Testis (tissue), 2 donors: ENCODE results near the gene PIGN.

Experiments
- POLR2A ChIP-seq: fragments of 450-650 bp; IDR thresholded peaks from one replicate; pipeline ENCODE4 v1.6.1; 2017; ENCODE audit warnings: antibody characterized with exemption, mild to moderate bottlenecking, moderate library complexity
- TF ChIP-seq, protein P1 (sequence below), 3 experiments: fragments of 450-650 bp in 2 of 3; fragments of 200-600 bp in 1 of 3; sonication (generic) in 1 of 3; IDR thresholded peaks; one replicate each; pipeline ENCODE4 v1.5.1; 2016 to 2019; ENCODE audit warnings: antibody characterized with exemption in 3 of 3, mild to moderate bottlenecking in 2 of 3, moderate library complexity in 1 of 3

DNA sequence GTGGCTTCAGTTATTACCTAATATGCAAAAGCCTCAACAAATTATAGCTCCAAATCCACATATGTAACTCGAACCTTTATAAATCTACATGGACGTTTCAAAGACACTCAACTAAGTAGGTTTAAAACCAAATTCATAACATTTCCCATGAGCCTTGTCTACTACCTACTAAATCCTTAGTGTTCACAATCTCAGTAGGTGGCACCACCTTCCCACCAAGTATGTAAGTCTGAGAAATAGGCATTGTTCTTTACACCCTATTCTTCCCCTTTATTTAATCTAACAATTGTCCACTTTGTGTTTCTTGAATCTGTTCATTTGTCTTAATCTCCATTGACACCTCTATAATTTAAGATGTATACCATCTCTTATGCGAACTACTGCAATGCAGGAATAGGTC lies 4.6 kb downstream of the PIGN start:
- TF ChIP-seq, protein P1, sequence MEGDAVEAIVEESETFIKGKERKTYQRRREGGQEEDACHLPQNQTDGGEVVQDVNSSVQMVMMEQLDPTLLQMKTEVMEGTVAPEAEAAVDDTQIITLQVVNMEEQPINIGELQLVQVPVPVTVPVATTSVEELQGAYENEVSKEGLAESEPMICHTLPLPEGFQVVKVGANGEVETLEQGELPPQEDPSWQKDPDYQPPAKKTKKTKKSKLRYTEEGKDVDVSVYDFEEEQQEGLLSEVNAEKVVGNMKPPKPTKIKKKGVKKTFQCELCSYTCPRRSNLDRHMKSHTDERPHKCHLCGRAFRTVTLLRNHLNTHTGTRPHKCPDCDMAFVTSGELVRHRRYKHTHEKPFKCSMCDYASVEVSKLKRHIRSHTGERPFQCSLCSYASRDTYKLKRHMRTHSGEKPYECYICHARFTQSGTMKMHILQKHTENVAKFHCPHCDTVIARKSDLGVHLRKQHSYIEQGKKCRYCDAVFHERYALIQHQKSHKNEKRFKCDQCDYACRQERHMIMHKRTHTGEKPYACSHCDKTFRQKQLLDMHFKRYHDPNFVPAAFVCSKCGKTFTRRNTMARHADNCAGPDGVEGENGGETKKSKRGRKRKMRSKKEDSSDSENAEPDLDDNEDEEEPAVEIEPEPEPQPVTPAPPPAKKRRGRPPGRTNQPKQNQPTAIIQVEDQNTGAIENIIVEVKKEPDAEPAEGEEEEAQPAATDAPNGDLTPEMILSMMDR (IDR thresholded peaks at IDR 0.05) = no peak
- no peak for TF ChIP-seq POLR2A
